GM12878 (cell line): ENCODE measurements around the gene CXCR1. TPM values are rescaled to one million over a fixed set of nuclear protein-coding genes. Genes with fewer than 3 reads are reported as not detected.

Experiments used
- ATAC-seq: fragments of 200-7000 bp; cut with Tn5 transposase; 3 replicates; pipeline ENCODE4 v1.9.1; 2020; ENCODE audit warnings: mild to moderate bottlenecking, moderate library complexity
- BruUV-seq: library from RNA; stranded (reverse); fragments of 400-500 nt; replicated peaks from 2 replicates; lab custom pipeline; 2021; lab: Mats Ljungman, UMichigan
- CTCF ChIA-PET: fragments of 300-600 bp; sonication (Branson Sonifier 250); formaldehyde crosslinking; extraction: SDS; loops from one replicate; lab custom pipeline; 2021; ENCODE audit warnings: inconsistent platforms; lab: Yijun Ruan, JAX
- POLR2A ChIA-PET: fragments of 350-600 bp; formaldehyde crosslinking; extraction: SDS; loops from one replicate; lab custom pipeline; 2021; ENCODE audit warnings: inconsistent platforms; lab: Charles Lee
- RAD21 ChIA-PET: fragments of 300-600 bp; sonication (Branson Sonifier 250); formaldehyde crosslinking; loops from one replicate; lab custom pipeline; 2023; ENCODE audit warnings: antibody characterized with exemption; ENCODE audit not compliant: unreplicated experiment; lab: Charles Lee
- SMC1A ChIA-PET: fragments of 300-600 bp; sonication (Branson Sonifier 250); formaldehyde crosslinking; loops from one replicate; lab custom pipeline; 2023; ENCODE audit not compliant: unreplicated experiment, uncharacterized antibody; lab: Charles Lee
- DNase-seq: peaks from one replicate; pipeline ENCODE4 v3.0.0-alpha.2; 2011; ENCODE audit warnings: low read depth, low spot score
- FAIRE-seq: peaks from 3 replicates; lab custom pipeline; 2011; peaks lifted over from hg19 to GRCh38; lab: Jason Lieb, UNC
- H2AFZ ChIP-seq: 2 replicates; pipeline ENCODE4 v1.6.0; 2011; ENCODE audit warnings: low read depth, low read length, control low read depth; ENCODE audit not compliant: control insufficient read depth
- H3K27ac ChIP-seq: 2 replicates; pipeline ENCODE4 v1.5.1; 2011; ENCODE audit warnings: control low read depth; ENCODE audit not compliant: control insufficient read depth, insufficient read depth
- H3K27me3 ChIP-seq, 2 experiments: replicated peaks in 1 of 2; 2 replicates each; pipeline versions ENCODE4 v1.6.0 to v1.6.1; 2011; ENCODE audit warnings: low read length in 1 of 2; ENCODE audit not compliant: control insufficient read depth in 2 of 2, insufficient read depth in 2 of 2
- H3K36me3 ChIP-seq, 2 experiments: 2 replicates each; pipeline ENCODE4 v1.5.1; 2011; ENCODE audit warnings: low read length in 1 of 2; ENCODE audit not compliant: control insufficient read depth in 2 of 2, insufficient read depth in 2 of 2
- H3K4me1 ChIP-seq: 2 replicates; pipeline ENCODE4 v1.6.1; 2011; ENCODE audit warnings: mild to moderate bottlenecking, low read length, moderate library complexity, mixed read lengths; ENCODE audit not compliant: control insufficient read depth, insufficient read depth
- H3K4me2 ChIP-seq: 2 replicates; pipeline ENCODE4 v1.6.0; 2011; ENCODE audit warnings: control low read depth; ENCODE audit not compliant: control insufficient read depth, insufficient read depth
- H3K4me3 ChIP-seq: fragments of 200-600 bp; sonication (generic); 2 replicates; pipeline ENCODE4 v1.5.1; 2016
- H3K79me2 ChIP-seq: 2 replicates; pipeline ENCODE4 v1.6.0; 2011; ENCODE audit warnings: low read length; ENCODE audit not compliant: control insufficient read depth, insufficient read depth
- H3K9ac ChIP-seq: 2 replicates; pipeline ENCODE4 v1.8.0; 2011; ENCODE audit warnings: low read length, control low read depth, mixed read lengths; ENCODE audit not compliant: control insufficient read depth, insufficient read depth
- H3K9me3 ChIP-seq: replicated peaks from 3 replicates; pipeline ENCODE4 v1.5.1; 2011; ENCODE audit warnings: mild to moderate bottlenecking, low read length; ENCODE audit not compliant: control insufficient read depth, insufficient read depth
- H4K20me1 ChIP-seq: 2 replicates; pipeline ENCODE4 v1.6.0; 2011; ENCODE audit not compliant: control insufficient read depth, insufficient read depth
- CBFB ChIP-seq: IDR thresholded peaks from 2 replicates; pipeline ENCODE4 v1.6.1; 2016; ENCODE audit warnings: antibody characterized with exemption, low read depth
- CEBPB ChIP-seq, 2 experiments: fragments of 150-350 bp in 1 of 2; IDR thresholded peaks; 2 replicates each; pipeline ENCODE4 v1.6.1; 2012 to 2014; ENCODE audit warnings: low read depth in 2 of 2, low read length in 2 of 2, borderline replicate concordance in 1 of 2, inconsistent platforms in 1 of 2
- CREB1 ChIP-seq: IDR thresholded peaks from 2 replicates; pipeline ENCODE4 v1.6.1; 2012; ENCODE audit warnings: low read depth, mild to moderate bottlenecking, inconsistent platforms
- DPF2 ChIP-seq: fragments of 450-650 bp; IDR thresholded peaks from 2 replicates; pipeline ENCODE4 v1.6.1; 2017; ENCODE audit warnings: mild to moderate bottlenecking
- IKZF1 ChIP-seq: fragments of 450-650 bp; conservative IDR thresholded peaks from 2 replicates; pipeline ENCODE4 v1.6.1; 2017; ENCODE audit warnings: antibody characterized with exemption, mild to moderate bottlenecking
- LARP7 ChIP-seq: fragments of 450-650 bp; IDR thresholded peaks from 2 replicates; pipeline ENCODE4 v1.6.1; 2017; ENCODE audit warnings: mild to moderate bottlenecking
- NR2C2 ChIP-seq: IDR thresholded peaks from 2 replicates; pipeline ENCODE4 v1.6.1; 2011; ENCODE audit warnings: borderline replicate concordance, low read depth; ENCODE audit not compliant: control insufficient read depth, insufficient read length
- NR2F1 ChIP-seq: fragments of 450-650 bp; conservative IDR thresholded peaks from 2 replicates; pipeline ENCODE4 v1.6.1; 2017; ENCODE audit warnings: mild to moderate bottlenecking
- PAX8 ChIP-seq: fragments of 450-650 bp; IDR thresholded peaks from 2 replicates; pipeline ENCODE4 v1.6.1; 2017; ENCODE audit warnings: mild to moderate bottlenecking, moderate library complexity
- POLR2A ChIP-seq: IDR thresholded peaks from 2 replicates; pipeline ENCODE4 v1.6.1; 2011; ENCODE audit warnings: low read depth, mild to moderate bottlenecking, low read length
- TCF12 ChIP-seq: IDR thresholded peaks from 2 replicates; pipeline ENCODE4 v1.6.1; 2011; ENCODE audit warnings: low read depth, mild to moderate bottlenecking, low read length
- ZNF217 ChIP-seq: fragments of 450-650 bp; IDR thresholded peaks from 2 replicates; pipeline ENCODE4 v1.6.1; 2017; ENCODE audit warnings: antibody characterized with exemption, mild to moderate bottlenecking
- ZSCAN29 ChIP-seq: fragments of 450-650 bp; IDR thresholded peaks from 2 replicates; pipeline ENCODE4 v1.6.1; 2017; ENCODE audit warnings: mild to moderate bottlenecking, moderate library complexity
- ZZZ3 ChIP-seq: IDR thresholded peaks from 2 replicates; pipeline ENCODE4 v1.6.1; 2011; ENCODE audit warnings: low read depth; ENCODE audit not compliant: control insufficient read depth, insufficient read length
- WGBS: methylation state at CpG from one replicate; pipeline ENCODE4 v1.1.6; 2016; ENCODE audit warnings: low lambda C conversion rate; ENCODE audit not compliant: insufficient replicate concordance, insufficient coverage; ENCODE audit errors: missing lambda C conversion rate; 5-methylcytosine and 5-hydroxymethylcytosine counted together
- in situ Hi-C: fragments of 300-500 bp; cut with MboI; formaldehyde crosslinking; loops from 9 replicates; pipeline ENCODE4 v1.14.3; 2018; ENCODE audit warnings: mixed read lengths
- intact Hi-C: fragments of 100-400 bp; cut with micrococcal nuclease; formaldehyde crosslinking; loops from one replicate; pipeline ENCODE4 v1.14.2; 2022; ENCODE audit not compliant: unreplicated experiment
- polyA plus RNA-seq, 11 experiments: library from polyadenylated mRNA; depleted of rRNA in 4 of 11; unstranded in 6 of 11; stranded (reverse) in 5 of 11; fragments of >200 nt; fragmentation: Nextera tagmentation in 4 of 11; fragmentation: Illumina TruSeq in 1 of 11; extraction: Ambion mirVana in 4 of 11; extraction: Trizol in 1 of 11; gene quantifications; 1 replicate in 1 of 11; 2 replicates in 10 of 11; pipeline versions ENCODE4 v1.2.1 to v1.2.3, GENCODE V29; 2011 to 2016; ENCODE audit warnings: inconsistent platforms in 2 of 11, missing spikeins in 2 of 11, low read depth in 1 of 11
- total RNA-seq, 4 experiments: library from RNA; depleted of rRNA in 3 of 4; stranded (reverse); fragments of >200 nt in 3 of 4; fragmentation: Illumina TruSeq in 1 of 4; extraction: Trizol in 1 of 4; gene quantifications; 2 replicates each; pipeline versions ENCODE4 v1.2.1 to v1.2.3, GENCODE V29; 2013 to 2021
- TF ChIP-seq, protein P1 (sequence below): fragments of 450-650 bp; IDR thresholded peaks from 2 replicates; pipeline ENCODE4 v1.6.1; 2017; ENCODE audit warnings: antibody characterized with exemption, mild to moderate bottlenecking, moderate library complexity
- TF ChIP-seq, protein P2 (sequence below): fragments of 450-650 bp; IDR thresholded peaks from 2 replicates; pipeline ENCODE4 v1.6.1; 2018; ENCODE audit warnings: borderline replicate concordance, mild to moderate bottlenecking; ENCODE audit not compliant: partially characterized antibody
- TF ChIP-seq, protein P3 (sequence below): IDR thresholded peaks from 2 replicates; pipeline ENCODE4 v1.6.1; 2012; ENCODE audit warnings: low read depth, low read length, improper control_type of control experiment

Gene CXCR1
- total and polyA plus RNA-seq, 10 of the 15 experiments (the other 5 are each of a cell fraction or from before 2014, with no cell fraction given), result not detected

- Histone ChIP-seq H3K4me3 (no peak overlapping the region), H2AFZ (no peak overlapping the region), H3K4me1 (no peaks in the 10 kb centered on the region)
- ATAC-seq, result no peak
- in situ Hi-C loops, result no loop called here
- TF ChIP-seq ZZZ3 (no peak), IKZF1 (no peak), ZSCAN29 (no peak), DPF2 (no peak), ZNF217 (no peak), LARP7 (no peak), POLR2A (no peak), NR2F1 (no peak), CREB1 (no peak), CBFB (no peak), CEBPB (IDR thresholded peaks at IDR 0.05; ENCODE audit: borderline replicate concordance in 1 of 2, low read depth in 2 of 2, low read length in 2 of 2) (no peak), TCF12 (no peak), NR2C2 (no peak), PAX8 (no peak)
- TF ChIP-seq, protein P1, sequence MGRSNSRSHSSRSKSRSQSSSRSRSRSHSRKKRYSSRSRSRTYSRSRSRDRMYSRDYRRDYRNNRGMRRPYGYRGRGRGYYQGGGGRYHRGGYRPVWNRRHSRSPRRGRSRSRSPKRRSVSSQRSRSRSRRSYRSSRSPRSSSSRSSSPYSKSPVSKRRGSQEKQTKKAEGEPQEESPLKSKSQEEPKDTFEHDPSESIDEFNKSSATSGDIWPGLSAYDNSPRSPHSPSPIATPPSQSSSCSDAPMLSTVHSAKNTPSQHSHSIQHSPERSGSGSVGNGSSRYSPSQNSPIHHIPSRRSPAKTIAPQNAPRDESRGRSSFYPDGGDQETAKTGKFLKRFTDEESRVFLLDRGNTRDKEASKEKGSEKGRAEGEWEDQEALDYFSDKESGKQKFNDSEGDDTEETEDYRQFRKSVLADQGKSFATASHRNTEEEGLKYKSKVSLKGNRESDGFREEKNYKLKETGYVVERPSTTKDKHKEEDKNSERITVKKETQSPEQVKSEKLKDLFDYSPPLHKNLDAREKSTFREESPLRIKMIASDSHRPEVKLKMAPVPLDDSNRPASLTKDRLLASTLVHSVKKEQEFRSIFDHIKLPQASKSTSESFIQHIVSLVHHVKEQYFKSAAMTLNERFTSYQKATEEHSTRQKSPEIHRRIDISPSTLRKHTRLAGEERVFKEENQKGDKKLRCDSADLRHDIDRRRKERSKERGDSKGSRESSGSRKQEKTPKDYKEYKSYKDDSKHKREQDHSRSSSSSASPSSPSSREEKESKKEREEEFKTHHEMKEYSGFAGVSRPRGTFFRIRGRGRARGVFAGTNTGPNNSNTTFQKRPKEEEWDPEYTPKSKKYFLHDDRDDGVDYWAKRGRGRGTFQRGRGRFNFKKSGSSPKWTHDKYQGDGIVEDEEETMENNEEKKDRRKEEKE, result no peak
- TF ChIP-seq, protein P2, sequence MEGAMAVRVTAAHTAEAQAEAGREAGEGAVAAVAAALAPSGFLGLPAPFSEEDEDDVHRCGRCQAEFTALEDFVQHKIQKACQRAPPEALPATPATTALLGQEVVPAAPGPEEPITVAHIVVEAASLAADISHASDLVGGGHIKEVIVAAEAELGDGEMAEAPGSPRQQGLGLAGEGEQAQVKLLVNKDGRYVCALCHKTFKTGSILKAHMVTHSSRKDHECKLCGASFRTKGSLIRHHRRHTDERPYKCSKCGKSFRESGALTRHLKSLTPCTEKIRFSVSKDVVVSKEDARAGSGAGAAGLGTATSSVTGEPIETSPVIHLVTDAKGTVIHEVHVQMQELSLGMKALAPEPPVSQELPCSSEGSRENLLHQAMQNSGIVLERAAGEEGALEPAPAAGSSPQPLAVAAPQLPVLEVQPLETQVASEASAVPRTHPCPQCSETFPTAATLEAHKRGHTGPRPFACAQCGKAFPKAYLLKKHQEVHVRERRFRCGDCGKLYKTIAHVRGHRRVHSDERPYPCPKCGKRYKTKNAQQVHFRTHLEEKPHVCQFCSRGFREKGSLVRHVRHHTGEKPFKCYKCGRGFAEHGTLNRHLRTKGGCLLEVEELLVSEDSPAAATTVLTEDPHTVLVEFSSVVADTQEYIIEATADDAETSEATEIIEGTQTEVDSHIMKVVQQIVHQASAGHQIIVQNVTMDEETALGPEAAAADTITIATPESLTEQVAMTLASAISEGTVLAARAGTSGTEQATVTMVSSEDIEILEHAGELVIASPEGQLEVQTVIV, result no peak
- TF ChIP-seq, protein P3, sequence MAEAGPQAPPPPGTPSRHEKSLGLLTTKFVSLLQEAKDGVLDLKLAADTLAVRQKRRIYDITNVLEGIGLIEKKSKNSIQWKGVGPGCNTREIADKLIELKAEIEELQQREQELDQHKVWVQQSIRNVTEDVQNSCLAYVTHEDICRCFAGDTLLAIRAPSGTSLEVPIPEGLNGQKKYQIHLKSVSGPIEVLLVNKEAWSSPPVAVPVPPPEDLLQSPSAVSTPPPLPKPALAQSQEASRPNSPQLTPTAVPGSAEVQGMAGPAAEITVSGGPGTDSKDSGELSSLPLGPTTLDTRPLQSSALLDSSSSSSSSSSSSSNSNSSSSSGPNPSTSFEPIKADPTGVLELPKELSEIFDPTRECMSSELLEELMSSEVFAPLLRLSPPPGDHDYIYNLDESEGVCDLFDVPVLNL, result no peak
- TF ChIP-seq, all 136 proteins: peak for 0
- no peaks in the 10 kb centered on the region for H4K20me1 ChIP-seq
- CTCF ChIA-PET, result interaction anchor here (0.6 to 1.0 kb wide), 2 partner anchors 9 to 33 kb away, joined by 3 read pairs; no protein-coding TSS in a partner anchor
- no peaks in the 10 kb centered on the region for H3K36me3 ChIP-seq
- no TSS peak for BruUV-seq
- H3K9ac ChIP-seq, result no peak overlapping the region
- H3K79me2 ChIP-seq, result no peaks in the 10 kb centered on the region
- 50% methylated on average over 2 of the region's 2 CpGs for WGBS
- peaks cover 0 to 3% of the 10 kb centered on the region in 2 experiments; a peak in 3 of 4 replicates for H3K27me3 ChIP-seq
- SMC1A ChIA-PET, result no interaction called here
- DNase-seq (no peak), FAIRE-seq (no peak)
- H3K27ac ChIP-seq, result no peak overlapping the region
- RAD21 ChIA-PET, result no interaction called here
- no peak overlapping the region for H3K4me2 ChIP-seq
- no peaks in the 10 kb centered on the region for H3K9me3 ChIP-seq
- intact Hi-C loops, result no loop called here
- POLR2A ChIA-PET, result no interaction called here
These were observed 5.1 kb downstream of the CXCR1 start for GRCh38 chr2:218161644-218162043.
